GDM1 (cell line): Measurements from ENCODE around the gene WASHC2A.
"Not testable (repeated sequence)": the region's sequence is repeated elsewhere in the genome, so short reads cannot be mapped to it uniquely, and the experiment has no call there.

Experiments used
- DNase-seq: peaks from one replicate; lab custom pipeline; 2025; lab: John Stamatoyannopoulos, UW

WASHC2A gene

GRCh38 chr10:50145575-50145974, 77.8 kb downstream of the WASHC2A start:
- DNase-seq = not testable (repeated sequence)

- no peak for DNase-seq
Observed at GRCh38 chr10:50152792-50153272, 85.1 kb downstream of the WASHC2A start.

- DNase-seq = not testable (repeated sequence)
Observed at GRCh38 chr10:50157868-50158267, 90.1 kb downstream of the WASHC2A start.

GRCh38 chr10:50159856-50160255, 92.1 kb downstream of the WASHC2A start:
- DNase-seq = not testable (repeated sequence)

GRCh38 chr10:50165038-50165437, 97.3 kb downstream of the WASHC2A start:
- not testable (repeated sequence) for DNase-seq

- not testable (repeated sequence) for DNase-seq
Observed at GRCh38 chr10:50167833-50168232, 100.1 kb downstream of the WASHC2A start.

- not testable (repeated sequence) for DNase-seq
Observed at GRCh38 chr10:50169506-50169905, 101.8 kb downstream of the WASHC2A start.

GRCh38 chr10:50174788-50175525, 107.2 kb downstream of the WASHC2A start:
- not testable (repeated sequence) for DNase-seq
